ENCODE measurements around the gene BMPR1A.

BMPR1A gene

DNA sequence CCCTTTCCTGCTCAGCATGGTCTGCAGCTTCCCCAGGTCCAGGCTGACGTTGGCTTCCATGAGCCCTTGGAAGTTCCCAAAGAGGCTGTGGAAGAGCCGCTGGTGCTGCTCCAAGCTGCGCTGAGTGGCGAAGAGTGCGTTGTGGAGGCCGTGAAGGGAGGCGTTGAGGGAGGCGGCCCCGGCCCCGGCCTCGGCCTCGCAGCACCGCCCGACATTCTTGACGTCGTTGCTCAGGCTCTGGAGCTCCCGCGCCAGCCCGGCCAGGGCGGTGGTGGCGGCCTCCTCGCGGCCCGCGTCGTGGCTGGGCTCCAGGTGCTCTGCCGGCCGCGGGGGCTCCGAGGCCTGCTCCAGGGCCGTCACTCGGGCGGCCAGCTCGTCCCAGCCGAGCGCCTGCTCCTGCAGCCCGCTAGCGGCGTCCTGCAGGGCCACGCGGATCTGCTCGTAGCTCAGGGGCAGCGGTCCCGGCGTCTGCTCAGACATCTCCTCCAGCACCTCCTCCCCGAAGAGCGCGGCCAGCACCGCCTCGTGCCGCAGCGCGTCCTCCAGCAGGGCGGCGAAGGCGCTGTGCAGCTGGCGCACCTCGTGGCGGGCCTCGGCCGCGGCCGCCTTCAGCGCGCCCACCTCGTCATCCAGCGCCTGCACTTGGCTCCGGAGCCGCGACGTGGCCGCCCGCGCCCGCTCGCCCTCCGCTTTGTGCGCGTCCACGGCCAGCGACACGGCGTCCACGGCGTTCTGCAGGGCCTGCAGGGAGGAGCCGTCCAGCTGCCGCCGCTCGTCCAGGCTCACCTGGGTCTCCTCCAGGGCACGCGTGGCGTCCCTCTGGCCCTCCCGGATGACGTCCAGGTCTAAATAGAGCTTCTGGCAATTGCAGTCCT, 186.3 kb downstream of the BMPR1A start:
- TF ChIP-seq, protein P1, sequence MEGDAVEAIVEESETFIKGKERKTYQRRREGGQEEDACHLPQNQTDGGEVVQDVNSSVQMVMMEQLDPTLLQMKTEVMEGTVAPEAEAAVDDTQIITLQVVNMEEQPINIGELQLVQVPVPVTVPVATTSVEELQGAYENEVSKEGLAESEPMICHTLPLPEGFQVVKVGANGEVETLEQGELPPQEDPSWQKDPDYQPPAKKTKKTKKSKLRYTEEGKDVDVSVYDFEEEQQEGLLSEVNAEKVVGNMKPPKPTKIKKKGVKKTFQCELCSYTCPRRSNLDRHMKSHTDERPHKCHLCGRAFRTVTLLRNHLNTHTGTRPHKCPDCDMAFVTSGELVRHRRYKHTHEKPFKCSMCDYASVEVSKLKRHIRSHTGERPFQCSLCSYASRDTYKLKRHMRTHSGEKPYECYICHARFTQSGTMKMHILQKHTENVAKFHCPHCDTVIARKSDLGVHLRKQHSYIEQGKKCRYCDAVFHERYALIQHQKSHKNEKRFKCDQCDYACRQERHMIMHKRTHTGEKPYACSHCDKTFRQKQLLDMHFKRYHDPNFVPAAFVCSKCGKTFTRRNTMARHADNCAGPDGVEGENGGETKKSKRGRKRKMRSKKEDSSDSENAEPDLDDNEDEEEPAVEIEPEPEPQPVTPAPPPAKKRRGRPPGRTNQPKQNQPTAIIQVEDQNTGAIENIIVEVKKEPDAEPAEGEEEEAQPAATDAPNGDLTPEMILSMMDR (IDR thresholded peaks at IDR 0.05) = no peak

DNA sequence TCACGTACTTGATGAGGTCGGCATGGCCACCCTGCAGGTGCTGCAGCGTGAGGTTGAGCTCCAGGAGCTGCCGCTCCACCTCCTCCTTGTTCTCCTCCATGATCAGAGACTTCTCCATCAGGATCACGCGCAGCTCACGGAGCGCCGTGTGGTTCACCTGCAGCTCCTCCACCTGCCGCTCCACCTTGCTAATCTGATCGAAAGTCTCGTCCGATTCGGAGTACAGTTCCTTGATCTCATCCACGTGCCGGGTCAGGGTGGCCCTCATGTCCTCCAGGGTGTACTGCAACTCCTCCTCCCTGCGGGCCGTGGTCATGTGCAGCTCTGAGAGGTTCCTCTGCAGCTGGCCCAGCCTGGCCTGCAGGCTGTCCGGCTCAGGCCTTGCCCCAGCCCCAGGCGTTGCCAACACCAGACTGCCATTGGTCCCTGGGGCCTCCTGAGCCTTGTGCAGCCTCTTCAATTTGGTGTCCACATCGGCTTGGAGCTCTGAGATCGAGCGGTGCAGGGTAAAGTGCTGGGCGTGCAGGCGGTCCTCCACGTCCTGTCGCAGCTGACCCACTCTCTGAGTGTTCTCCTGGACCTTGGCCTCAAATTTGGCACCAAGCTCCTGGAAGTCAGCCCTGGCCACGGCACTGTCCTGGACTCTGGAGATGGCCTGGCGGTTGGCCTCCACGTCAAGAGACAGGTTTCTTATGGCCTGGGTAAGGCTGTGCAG, 187.1 kb downstream of the BMPR1A start:
- TF ChIP-seq, protein P1 (IDR thresholded peaks at IDR 0.05) = no peak

DNA sequence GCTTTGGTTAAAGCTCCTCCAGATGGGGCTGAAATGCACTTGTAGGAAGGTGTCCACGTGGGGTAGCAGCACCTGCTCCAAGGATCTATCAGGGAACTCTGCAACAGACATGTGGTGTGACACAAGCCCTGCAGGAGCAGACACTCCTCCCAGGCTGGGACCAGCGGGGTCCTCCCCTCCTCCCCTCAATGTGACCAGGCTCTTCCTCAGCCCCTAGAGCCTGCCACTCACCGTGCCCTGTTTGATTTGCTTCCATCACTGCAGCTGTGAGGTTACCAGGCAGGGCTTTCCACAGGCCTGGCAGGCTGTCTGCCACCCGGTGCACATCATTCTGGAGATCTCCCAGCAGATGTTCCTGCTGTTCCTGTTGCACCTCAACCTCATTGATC, 187.6 kb downstream of the BMPR1A start:
- TF ChIP-seq, protein P1 (IDR thresholded peaks at IDR 0.05) = no peak

DNA sequence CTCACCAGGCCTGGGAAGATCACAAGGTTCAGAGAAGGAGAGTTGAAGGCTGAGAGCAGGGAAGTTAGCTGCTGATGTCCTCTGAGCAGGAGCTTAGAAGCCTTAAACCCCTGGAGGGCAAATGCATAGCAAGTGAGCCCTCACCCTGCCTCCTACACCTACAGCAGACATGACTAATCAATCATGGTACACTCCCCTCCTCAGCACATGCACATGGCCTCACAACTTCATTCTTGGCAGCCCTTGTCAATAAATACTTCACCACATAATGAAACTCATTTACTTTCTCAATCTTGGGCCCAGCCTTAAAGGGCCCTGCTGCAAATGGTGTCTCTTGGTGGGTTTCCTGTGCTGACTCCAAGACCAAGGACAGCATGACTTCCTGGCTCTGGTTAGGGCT, 188.1 kb downstream of the BMPR1A start:
- TF ChIP-seq, protein P1 (IDR thresholded peaks at IDR 0.05) = no peak

DNA sequence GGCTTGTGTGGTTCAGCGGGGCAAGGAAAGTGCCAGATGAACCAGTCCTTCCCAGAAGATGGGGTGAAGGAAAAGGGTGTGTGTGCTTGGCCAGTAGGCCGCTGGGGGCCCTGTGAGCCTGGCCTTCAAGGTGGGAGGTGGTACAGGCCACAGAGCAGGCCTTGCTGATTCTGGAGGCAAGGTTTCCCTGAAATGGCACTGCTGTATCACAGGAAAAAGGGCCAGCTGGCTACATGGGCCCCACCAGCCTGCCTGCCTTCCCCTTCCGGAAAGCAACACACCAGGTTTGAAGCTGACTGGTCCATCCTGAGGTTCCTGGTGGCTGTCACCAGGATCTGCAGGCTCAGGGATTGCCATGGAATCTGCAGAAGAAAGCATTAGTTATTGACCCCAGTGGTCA, 188.5 kb downstream of the BMPR1A start:
- TF ChIP-seq, protein P1 (IDR thresholded peaks at IDR 0.05) = no peak

DNA sequence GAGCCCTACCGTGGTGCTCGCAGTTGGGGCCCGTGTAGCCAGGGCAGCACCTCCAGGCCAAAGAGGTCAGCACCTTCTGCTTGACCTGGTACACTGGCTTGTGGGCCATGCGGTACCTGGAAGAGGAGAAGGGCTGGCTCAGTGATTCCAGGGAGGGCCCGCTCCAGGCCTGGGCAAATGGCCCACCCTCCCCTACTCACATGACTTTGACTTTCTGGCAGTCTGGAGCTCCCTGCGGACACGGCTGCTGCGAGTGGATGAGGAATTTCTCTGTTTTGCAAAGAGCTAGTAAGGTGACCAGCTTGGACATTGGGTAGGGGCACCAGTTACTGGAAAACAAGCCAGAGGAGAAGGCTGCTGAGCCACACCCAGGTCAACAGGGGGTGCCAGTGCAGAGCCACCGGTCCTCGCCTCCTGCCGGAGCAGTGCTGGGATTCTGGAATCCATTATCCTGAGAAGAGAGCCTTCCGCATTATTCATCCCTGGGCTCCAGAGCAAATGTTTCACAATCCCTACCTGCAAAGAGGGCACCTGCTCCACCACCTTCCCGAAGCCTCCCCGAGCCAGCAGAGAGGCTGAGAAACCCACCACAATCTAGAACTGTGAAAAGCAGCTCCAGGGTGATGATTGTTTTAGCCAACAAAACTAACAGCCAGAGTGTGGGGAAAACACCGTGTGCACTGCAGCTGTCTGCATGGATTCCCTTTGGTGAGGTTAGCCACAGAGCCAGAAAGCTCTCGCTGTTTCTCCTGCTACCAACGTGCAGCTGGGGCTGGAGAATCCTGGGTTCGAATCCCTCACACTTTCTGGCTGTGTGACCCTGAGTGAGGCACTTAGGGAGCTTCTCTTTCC, 189.2 kb downstream of the BMPR1A start:
- TF ChIP-seq, protein P1 (IDR thresholded peaks at IDR 0.05) = peak; percentile 20; the same call in 1 of the 2 replicates
